GM23338 (cell line): ENCODE results near the gene NEU1. TPM values are rescaled to one million over a fixed set of nuclear protein-coding genes. Genes with fewer than 3 reads are reported as not detected.
"Not testable (repeated sequence)": the region's sequence is repeated elsewhere in the genome, so short reads cannot be mapped to it uniquely, and the experiment has no call there.

Source experiments
- ATAC-seq: fragments of 200-7000 bp; cut with Tn5 transposase; 3 replicates; pipeline ENCODE4 v1.9.1; 2020
- DNase-seq: peaks from one replicate; pipeline ENCODE4 v3.0.0-alpha.2; 2015; ENCODE audit warnings: low spot score
- H2AFZ ChIP-seq: fragments of 200-600 bp; sonication (generic); 2 replicates; pipeline ENCODE4 v1.8.0; 2016; ENCODE audit warnings: antibody characterized with exemption, mild to moderate bottlenecking, moderate library complexity
- H3F3A ChIP-seq: fragments of 200-600 bp; sonication (generic); replicated peaks from 2 replicates; pipeline ENCODE4 v1.8.0; 2017; ENCODE audit warnings: antibody characterized with exemption, mixed run types, low read depth
- H3K27ac ChIP-seq: fragments of 200-600 bp; sonication (generic); 2 replicates; pipeline ENCODE4 v1.6.1; 2016; ENCODE audit warnings: low read depth
- H3K27me3 ChIP-seq: fragments of 200-600 bp; sonication (generic); 2 replicates; pipeline ENCODE4 v1.8.0; 2016; ENCODE audit warnings: mild to moderate bottlenecking, mixed run types, moderate library complexity; ENCODE audit not compliant: insufficient read depth
- H3K36me3 ChIP-seq: fragments of 200-600 bp; sonication (generic); 2 replicates; pipeline ENCODE4 v1.8.0; 2016; ENCODE audit warnings: mild to moderate bottlenecking; ENCODE audit not compliant: insufficient read depth
- H3K4me1 ChIP-seq: fragments of 200-600 bp; sonication (generic); 2 replicates; pipeline ENCODE4 v1.8.0; 2016; ENCODE audit warnings: mild to moderate bottlenecking, moderate library complexity; ENCODE audit not compliant: insufficient read depth
- H3K4me2 ChIP-seq: fragments of 200-600 bp; sonication (generic); 2 replicates; pipeline ENCODE4 v1.7.1; 2017; ENCODE audit warnings: mixed run types
- H3K4me3 ChIP-seq: fragments of 200-600 bp; sonication (generic); 2 replicates; pipeline ENCODE4 v1.6.1; 2016; ENCODE audit warnings: mixed run types
- H3K79me2 ChIP-seq: fragments of 200-600 bp; sonication (generic); replicated peaks from 2 replicates; pipeline ENCODE4 v1.8.0; 2017; ENCODE audit warnings: mild to moderate bottlenecking; ENCODE audit not compliant: insufficient read depth
- H3K9me2 ChIP-seq: fragments of 200-600 bp; sonication (generic); 2 replicates; pipeline ENCODE4 v1.8.0; 2017; ENCODE audit not compliant: insufficient read depth
- H4K20me1 ChIP-seq: fragments of 200-600 bp; sonication (generic); replicated peaks from 2 replicates; pipeline ENCODE4 v1.8.0; 2017; ENCODE audit warnings: mild to moderate bottlenecking; ENCODE audit not compliant: insufficient read depth
- H3K27ac Mint-ChIP-seq: 2 replicates; pipeline ENCODE4 v1.8.0; 2020; ENCODE audit warnings: inconsistent platforms, mild to moderate bottlenecking, moderate library complexity, mixed read lengths
- H3K27me3 Mint-ChIP-seq: 3 replicates; pipeline ENCODE4 v1.8.0; 2022; ENCODE audit warnings: low read depth, mild to moderate bottlenecking, moderate library complexity, mixed read lengths, inconsistent platforms; ENCODE audit not compliant: insufficient read depth, poor library complexity
- H3K36me3 Mint-ChIP-seq: 3 replicates; pipeline ENCODE4 v1.8.0; 2021; ENCODE audit warnings: low read depth, mild to moderate bottlenecking, inconsistent platforms, moderate library complexity, mixed read lengths
- H3K4me1 Mint-ChIP-seq: 3 replicates; pipeline ENCODE4 v1.8.0; 2020; ENCODE audit warnings: mild to moderate bottlenecking, inconsistent platforms, mixed read lengths
- H3K4me3 Mint-ChIP-seq: 3 replicates; pipeline ENCODE4 v1.8.0; 2021; ENCODE audit warnings: moderate library complexity, mild to moderate bottlenecking, inconsistent platforms, mixed read lengths
- H3K9me3 Mint-ChIP-seq: 3 replicates; pipeline ENCODE4 v1.8.0; 2020; ENCODE audit warnings: moderate library complexity, mild to moderate bottlenecking, inconsistent platforms, mixed read lengths
- CTCF ChIP-seq, 2 experiments: fragments of 200-600 bp in 1 of 2; sonication (generic) in 1 of 2; conservative IDR thresholded peaks; 2 replicates each; pipeline versions ENCODE4 v1.5.1 to v1.6.1; 2016 to 2017; ENCODE audit warnings: antibody characterized with exemption in 2 of 2, low read depth in 2 of 2, mild to moderate bottlenecking in 2 of 2, moderate library complexity in 1 of 2
- ETS1 ChIP-seq: IDR thresholded peaks from 2 replicates; pipeline ENCODE4 v1.6.1; 2016; ENCODE audit warnings: antibody characterized with exemption
- EZH2 ChIP-seq: fragments of 200-600 bp; sonication (generic); IDR thresholded peaks from one replicate; pipeline ENCODE4 v1.8.0; 2017; ENCODE audit warnings: antibody characterized with exemption, mild to moderate bottlenecking, low read depth; ENCODE audit not compliant: unreplicated experiment
- ZNF114 ChIP-seq: fragments of 250-450 bp; sonication (Bioruptor Pico); IDR thresholded peaks from 2 replicates; pipeline ENCODE4 v1.5.0; 2020; ENCODE audit warnings: mild to moderate bottlenecking, moderate library complexity
- ZNF331 ChIP-seq: fragments of 250-450 bp; sonication (Bioruptor Pico); IDR thresholded peaks from 2 replicates; pipeline ENCODE4 v1.5.0; 2020; ENCODE audit warnings: low read depth, mild to moderate bottlenecking, moderate library complexity
- ZNF462 ChIP-seq: fragments of 250-450 bp; sonication (Bioruptor Pico); IDR thresholded peaks from 2 replicates; pipeline ENCODE4 v1.5.0; 2020; ENCODE audit warnings: mild to moderate bottlenecking, moderate library complexity
- polyA plus RNA-seq: library from polyadenylated mRNA; unstranded; fragments of >200 nt; fragmentation: Nextera tagmentation; extraction: Ambion mirVana; gene quantifications from 2 replicates; pipeline ENCODE4 v1.2.1, GENCODE V29; 2016
- total RNA-seq: library from RNA; depleted of rRNA; stranded (reverse); fragments of >200 nt; shearing (Covaris generic); gene quantifications from 2 replicates; pipeline ENCODE4 v1.2.3, GENCODE V29; 2014

The NEU1 gene
- total and polyA plus RNA-seq, 2 experiments from 2014 or later, result 31.4 to 47.4 TPM

- peak; percentile 4; the same call in 1 of the 3 replicates for ATAC-seq
- H3K27me3 Mint-ChIP-seq, result peaks cover 11% of the 10 kb centered on the region
- H3K4me1 Mint-ChIP-seq, result peaks cover 13% of the 10 kb centered on the region
- peaks cover 30% of the 10 kb centered on the region for H4K20me1 ChIP-seq
- no peak overlapping the region for H3K4me2 ChIP-seq
- H2AFZ ChIP-seq, result no peak overlapping the region
- TF ChIP-seq ZNF331 (CRISPR knock-in tag), result no peak
- no peak for TF ChIP-seq ZNF114 (CRISPR knock-in tag)
- no peak for TF ChIP-seq EZH2
- TF ChIP-seq ZNF462 (CRISPR knock-in tag), result no peak
- TF ChIP-seq ETS1, result no peak
- TF ChIP-seq CTCF (conservative IDR thresholded peaks at IDR 0.05; ENCODE audit: low read depth in 2 of 2), result no peak
- DNase-seq, result no peak
- H3K27ac Mint-ChIP-seq, result no peak overlapping the region
- H3K4me3 Mint-ChIP-seq, result no peak overlapping the region
- no peaks in the 10 kb centered on the region for H3K9me2 ChIP-seq
- peaks cover 37% of the 10 kb centered on the region for H3K36me3 ChIP-seq
- peaks cover 46% of the 10 kb centered on the region for H3K36me3 Mint-ChIP-seq
- peaks cover 51% of the 10 kb centered on the region for H3F3A ChIP-seq
- no peaks in the 10 kb centered on the region for H3K27me3 ChIP-seq
- peaks cover 20% of the 10 kb centered on the region for H3K79me2 ChIP-seq
- no peaks in the 10 kb centered on the region; the same call in 2 of the 3 replicates for H3K9me3 Mint-ChIP-seq
- H3K4me3 ChIP-seq, result no peak overlapping the region
- peak overlapping the region; percentile 75 for H3K27ac ChIP-seq
- H3K4me1 ChIP-seq, result peaks cover 12% of the 10 kb centered on the region
These were observed 20.6 kb downstream of the NEU1 start for GRCh38 chr6:31842053-31842452.

- not testable (repeated sequence) for H3K4me2 ChIP-seq
- peaks cover 50% of the 10 kb centered on the region for H3K36me3 ChIP-seq
- H3K27me3 Mint-ChIP-seq, result peaks cover 24% of the 10 kb centered on the region
These were observed 22.9 kb downstream of the NEU1 start for GRCh38 chr6:31839779-31840126.

More at GRCh38 chr6:31839779-31840126, 22.9 kb downstream of the NEU1 start:
- not testable (repeated sequence) for ATAC-seq, DNase-seq, H3K9me2 ChIP-seq, H3K9me3 Mint-ChIP-seq, H2AFZ ChIP-seq, H3K4me3 Mint-ChIP-seq, H3K4me3 ChIP-seq, H3K27me3 ChIP-seq, H3K27ac Mint-ChIP-seq
- Histone ChIP-seq H3K27ac (peak overlapping the region; percentile 80; the same call in 1 of the 2 replicates), H3K79me2 (peaks cover 43% of the 10 kb centered on the region), H4K20me1 (peaks cover 40% of the 10 kb centered on the region), H3K4me1 (peaks cover 21% of the 10 kb centered on the region), H3F3A (peaks cover 69% of the 10 kb centered on the region)
- peaks cover 24% of the 10 kb centered on the region for H3K4me1 Mint-ChIP-seq
- H3K36me3 Mint-ChIP-seq, result peaks cover 69% of the 10 kb centered on the region
